GM19351 (cell line): ENCODE results near the gene DTX3.
"Not testable (repeated sequence)": the region's sequence is repeated elsewhere in the genome, so short reads cannot be mapped to it uniquely, and the experiment has no call there.

Source experiments
- ATAC-seq: cut with Tn5 transposase; IDR thresholded peaks from one replicate; pipeline ENCODE4 v1.9.1; 2021; ENCODE audit warnings: mild to moderate bottlenecking, moderate library complexity; ENCODE audit not compliant: unreplicated experiment

Gene DTX3

DNA sequence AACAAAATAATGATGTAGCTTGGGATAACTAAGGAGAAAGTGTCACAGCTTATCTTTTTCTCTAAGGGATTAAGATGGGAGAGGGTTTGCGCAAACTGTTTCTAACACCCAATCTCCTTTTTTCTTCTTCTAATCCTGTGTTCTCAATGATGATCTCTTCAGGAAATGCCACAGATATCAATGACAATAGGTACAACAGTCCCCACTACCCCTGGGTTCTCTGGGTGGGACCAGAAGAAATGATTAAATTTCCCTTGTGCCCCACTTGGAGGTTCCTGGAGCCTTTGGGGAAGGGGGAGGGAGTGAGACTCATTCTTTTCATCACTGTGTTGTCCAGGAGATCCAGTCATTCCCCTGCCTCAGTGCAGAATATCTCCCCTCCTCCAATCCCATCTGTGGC, 22.2 kb upstream of the DTX3 start:
- no peak for ATAC-seq

DNA sequence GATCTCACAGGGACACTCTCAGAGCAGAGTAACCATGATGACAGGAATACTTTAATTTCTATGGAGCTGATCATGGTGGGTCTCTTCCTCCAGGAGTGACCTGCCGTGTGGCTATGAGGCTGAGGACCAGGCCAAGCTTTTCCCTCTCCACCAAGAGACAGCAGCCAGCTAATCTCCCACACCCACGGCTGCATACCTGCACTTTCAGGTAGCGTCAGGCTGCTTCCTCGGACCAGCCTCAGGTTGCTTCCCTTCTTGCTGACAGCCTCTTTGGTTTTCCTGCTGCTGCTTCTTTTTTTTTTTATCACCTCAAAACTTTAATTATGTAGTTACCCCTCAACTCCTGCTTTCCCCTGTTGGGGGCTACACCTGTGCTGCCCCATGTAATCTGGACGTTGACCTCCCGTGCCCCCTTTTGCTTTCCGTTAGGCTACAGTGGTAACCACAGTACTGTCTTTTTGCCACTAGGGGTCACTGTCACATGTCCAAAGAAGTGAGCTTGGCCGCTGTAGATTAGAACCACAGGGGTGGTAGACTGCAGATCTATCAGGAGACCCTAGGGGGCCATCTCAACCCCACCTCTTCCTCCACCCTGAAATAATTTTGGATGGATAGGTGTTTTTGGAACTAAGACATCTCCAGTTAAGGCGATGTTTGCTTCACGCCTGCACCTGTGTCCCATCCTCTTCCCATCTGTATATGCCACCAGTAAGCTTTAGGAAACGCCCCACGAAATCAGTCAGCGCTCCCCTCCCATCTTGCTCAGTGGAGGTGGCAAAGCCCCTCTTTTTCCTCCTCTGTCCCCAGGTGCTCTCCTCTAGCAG, 21.4 kb upstream of the DTX3 start:
- ATAC-seq: peak; percentile 99

DNA sequence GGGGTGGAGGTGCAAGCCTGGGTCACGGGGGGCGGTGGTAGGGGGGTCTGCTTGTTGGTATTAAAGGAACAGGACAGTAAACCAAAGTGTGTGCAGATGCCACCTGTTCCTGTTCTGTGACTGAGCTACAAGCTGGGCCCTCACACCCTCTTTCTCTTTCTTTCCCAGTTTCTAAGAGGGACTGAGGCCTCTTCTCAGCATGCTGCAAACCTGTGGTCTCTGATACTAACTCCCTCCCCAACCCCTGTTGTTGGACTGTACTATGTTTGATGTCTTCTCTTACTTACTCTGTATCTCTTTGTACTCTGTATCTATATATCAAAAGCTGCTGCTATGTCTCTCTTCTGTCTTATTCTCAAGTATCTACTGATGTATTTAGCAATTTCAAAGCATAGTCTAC, 20.6 kb upstream of the DTX3 start:
- no peak for ATAC-seq

DNA sequence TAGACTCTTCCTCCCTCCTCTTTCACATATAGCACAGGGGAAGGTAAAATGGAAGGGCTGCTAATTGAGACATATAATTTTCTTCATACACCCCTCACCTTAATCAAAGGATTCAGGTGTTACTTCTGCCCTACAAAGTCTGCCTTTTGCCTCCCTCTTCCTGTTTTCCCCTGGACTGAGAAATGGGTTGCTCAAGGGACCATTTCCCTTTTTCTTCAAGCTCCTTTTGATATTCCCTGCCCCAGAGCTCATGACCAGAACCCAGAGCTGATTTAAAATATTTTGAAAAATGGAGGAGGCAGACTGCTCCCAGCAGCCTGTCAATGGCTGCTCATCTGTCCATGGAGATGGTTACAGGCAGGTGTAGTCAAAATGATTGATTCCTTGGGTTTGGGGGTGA, 19.9 kb upstream of the DTX3 start:
- ATAC-seq: no peak

DNA sequence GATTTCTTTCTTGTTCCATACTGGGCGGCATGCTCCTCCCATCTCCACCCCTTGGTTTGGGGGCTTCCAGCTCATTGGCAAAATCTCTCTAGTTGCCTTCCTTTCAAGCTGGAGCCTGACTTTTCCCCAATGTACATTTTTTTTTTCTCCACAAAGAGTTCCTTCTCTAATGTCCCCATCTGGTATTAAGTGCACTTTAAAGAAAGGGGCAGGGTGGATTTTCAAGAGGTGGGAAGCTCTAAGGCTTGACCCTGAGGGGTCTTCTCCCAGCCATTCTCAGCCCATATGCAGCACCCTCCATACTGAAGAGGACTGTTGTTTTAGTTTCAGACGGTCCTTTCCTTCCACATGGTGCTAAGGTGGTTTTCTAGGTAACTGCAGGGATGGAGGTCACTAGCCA, 19.5 kb upstream of the DTX3 start:
- ATAC-seq: no peak

DNA sequence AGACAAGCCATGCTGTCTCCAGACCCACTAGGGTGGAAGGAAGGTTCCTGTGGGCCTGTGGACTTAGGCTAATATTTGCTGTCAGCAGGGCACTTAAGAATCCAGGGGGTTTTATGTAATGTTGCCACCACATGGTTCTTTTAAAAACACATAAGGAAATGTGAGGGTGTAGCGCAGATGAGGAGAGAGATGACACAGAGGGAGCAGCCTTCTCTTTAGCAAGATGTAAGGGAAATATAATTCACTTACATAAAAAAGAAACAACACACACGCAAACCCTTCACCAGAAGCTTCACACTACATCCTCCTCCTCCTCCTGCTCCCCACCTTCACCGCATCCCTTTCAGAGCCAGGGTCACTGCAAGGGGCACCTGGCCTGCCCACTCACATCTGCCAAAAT, 18.5 kb upstream of the DTX3 start:
- ATAC-seq: no peak

DNA sequence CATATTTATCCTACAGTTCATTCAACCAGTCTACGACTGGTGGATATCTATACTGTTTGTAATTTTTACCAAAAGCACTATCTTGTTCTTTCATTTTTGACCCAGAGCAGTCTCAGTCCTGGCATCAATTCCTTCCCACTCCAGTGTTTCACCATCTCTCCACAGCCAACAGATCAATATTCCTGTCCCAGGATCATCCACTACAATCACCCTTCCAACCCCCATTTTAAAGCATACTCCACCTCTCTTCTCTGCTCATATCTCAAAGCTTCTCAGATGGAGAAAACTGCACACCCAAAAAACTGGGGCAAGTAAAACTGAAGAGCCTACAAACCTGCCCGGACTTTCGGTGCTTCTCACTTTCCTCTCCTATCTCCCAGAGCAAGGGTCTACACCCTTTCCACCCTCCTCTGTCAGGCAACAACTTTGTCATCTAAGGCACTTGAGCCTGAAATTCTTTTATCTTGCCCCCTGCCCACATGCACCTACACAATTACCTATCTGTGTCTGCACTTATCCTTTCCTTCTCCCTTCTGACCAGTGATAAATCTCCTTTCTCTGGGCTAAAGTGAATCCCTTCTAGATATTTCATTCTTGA, 17.7 kb upstream of the DTX3 start:
- no peak for ATAC-seq

DNA sequence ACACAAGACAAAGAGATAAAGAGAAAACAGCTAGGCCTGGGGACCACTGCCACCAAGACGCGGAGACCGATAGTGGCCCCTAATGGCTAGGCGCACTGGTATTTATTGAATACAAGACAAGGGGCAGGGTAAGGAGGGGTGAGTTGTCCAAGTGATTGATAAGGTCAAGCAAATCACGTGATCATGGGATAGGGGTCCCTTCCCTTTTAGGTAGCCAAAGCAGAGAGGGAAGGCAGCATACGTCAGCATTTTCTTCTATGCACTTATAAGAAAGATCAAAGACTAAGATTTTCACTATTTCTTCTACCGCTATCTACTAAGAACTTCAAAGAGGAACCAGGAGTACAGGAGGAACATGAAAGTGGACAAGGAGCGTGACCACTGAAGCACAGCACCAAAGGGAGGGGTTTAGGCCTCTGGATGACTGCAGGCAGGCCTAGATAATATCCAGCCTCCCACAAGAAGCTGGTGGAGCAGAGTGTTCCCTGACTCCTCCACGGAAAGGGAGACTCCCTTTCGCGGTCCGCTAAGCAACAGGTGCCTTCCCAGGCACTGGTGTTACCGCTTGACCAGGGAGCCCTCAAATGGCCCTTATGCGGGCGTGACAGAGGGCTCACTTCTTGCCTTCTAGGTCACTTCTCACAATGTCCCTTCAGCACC, 15.5 kb upstream of the DTX3 start:
- ATAC-seq: not testable (repeated sequence)

DNA sequence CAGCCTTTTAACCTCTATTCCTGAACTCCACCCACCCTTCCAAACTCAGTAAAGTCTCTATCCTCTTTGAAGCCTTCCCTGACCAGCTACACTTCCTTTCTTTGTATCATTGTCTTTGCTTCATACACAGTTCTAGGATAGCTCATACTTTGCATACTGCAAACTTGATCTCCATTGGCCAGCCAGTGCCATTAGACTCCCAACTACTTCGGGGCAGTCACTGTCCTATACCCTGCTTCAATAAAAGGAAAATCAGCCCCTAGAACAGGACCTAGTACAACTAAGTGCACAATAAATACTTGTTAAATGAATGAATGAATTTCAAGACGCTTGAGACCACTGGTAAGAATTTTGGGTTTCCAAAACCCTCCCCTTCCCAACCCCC, 14.2 kb upstream of the DTX3 start:
- ATAC-seq: peak; percentile 5

DNA sequence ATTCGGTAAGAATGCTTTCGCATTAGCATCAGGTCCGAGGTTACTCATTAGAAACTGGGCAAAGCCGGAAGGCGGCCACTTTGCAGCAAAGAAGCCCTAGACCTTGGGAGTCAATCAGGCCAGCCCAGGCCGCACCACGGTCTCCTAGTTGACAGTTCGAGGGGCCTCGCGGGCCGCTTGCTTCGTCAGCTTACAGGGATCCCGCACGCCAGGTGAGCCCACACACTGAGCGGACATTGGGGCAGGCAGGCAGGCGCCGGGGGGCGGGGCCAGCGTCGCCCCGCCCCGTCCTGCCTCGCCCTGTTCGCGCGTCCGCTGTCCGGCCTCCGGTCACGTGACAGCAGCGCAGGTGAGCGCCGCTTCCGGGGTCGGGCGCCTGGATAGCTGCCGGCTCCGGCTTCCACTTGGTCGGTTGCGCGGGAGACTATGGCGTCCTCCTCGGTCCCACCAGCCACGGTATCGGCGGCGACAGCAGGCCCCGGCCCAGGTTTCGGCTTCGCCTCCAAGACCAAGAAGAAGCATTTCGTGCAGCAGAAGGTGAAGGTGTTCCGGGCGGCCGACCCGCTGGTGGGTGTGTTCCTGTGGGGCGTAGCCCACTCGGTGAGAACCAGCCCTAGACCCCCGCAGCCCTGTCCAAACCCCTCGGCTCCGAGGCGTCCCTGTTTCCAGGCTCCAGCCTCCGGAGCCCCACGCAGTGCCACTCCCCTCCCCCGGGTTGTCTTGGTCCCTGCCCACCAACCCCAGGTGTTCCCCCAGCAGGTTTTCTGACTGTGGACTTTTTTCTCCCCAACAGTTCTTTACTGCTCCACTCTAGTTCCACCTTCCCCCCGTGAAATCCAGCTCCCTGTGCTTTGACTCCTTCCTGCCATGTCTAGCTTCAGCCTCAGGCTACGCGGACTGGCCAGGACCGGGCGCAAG, 13.5 kb upstream of the DTX3 start, which contains the start of gene PIP4K2C:
Gene PIP4K2C (plus strand): TSS at position 329 of the 918 bp plus-strand sequence. CDS start 98 bp downstream, at position 427.
- ATAC-seq: peak; percentile 95

DNA sequence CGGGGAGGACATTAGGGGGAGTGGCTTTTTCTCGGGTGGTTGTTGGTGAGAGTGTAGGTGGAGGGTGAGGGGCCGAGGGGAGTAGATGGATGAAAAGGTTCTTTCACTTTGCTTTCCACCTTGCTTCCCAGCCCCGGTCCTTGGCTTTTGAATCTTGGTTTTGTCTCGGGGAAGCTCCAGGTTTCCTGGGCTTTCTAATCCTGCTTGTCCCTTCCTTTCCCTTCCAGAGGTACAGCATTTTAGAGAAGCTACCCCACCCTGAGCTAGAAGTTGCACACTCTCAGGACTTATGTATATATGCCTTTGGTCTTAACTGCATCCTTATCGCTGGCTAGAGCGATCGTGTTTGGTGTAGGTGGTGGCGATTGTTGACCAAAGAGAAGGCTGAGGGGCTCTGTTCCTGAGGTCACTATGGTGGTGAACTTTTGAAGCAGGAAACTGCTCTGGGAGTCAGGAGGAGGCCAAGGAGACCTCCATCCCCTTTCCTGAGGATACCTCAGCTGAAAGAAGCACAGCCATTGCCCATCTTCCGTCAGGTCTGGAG, 12.8 kb upstream of the DTX3 start:
- no peak for ATAC-seq

DNA sequence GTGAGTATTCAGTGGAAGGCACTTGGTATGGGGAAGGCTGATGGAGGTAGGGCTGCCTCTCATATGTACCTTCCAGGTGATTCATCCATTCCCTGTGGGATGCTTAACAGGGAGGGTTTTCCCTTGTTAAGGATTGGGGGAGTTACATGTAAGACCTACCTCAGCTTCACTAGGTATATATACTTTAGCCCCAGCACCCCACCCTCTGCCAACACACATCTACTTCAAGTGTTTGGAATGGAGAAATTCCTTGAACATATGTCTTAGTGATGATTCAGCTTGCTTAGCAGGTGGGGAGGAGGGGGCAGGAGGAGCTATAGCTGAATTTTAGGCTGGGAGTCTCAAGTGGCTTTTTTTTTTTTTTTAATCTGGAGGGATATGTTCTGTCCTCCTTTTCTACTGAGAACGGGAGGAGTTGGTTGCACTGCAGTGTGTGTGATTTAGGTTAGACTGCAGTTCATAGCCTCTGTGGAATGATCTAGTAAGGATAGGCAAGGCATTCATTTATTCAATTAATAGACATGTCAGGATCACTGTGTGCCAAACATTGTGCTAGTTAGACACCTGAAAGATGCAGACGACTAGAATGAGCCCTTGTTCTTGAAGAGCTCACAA, 12.0 kb upstream of the DTX3 start:
- ATAC-seq: no peak

DNA sequence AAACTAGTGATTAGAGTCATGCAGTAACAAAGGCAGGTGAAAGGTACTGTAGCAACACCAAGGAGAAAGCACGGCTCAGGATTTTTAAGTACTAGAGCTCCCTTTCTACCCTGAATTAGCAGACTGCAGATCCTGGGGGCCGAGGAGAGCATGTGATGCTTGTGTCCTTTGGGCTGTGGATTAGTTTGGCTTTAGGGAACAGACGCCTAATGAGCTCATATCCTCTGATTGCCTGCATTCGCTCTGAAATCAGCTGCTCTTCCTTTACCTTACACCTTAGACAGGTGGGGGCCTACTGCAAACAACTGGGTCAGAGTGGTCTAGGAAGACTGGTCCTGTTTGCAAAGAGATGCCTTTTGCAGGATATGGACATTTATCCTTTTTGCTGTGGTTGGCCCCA, 11.4 kb upstream of the DTX3 start:
- ATAC-seq: no peak

DNA sequence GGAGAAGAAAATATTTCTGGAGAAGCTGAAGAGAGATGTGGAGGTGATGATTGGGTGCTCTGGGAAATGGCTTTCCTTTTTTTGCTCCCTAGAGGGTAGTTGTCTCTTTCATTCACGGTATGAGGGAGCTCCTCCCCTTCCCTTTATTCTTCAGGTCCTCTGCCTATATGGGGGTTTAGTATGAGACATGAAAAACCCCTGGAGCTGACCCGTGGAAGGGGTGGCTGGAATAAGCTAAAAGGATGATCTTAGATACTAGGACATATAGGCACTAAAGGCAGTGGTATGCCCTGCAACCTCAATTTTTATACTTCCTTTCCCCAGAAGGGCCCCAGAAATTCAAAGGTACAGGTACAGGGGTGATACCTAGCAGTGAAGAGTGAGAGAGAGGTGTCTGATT, 4.2 kb upstream of the DTX3 start:
- no peak for ATAC-seq

DNA sequence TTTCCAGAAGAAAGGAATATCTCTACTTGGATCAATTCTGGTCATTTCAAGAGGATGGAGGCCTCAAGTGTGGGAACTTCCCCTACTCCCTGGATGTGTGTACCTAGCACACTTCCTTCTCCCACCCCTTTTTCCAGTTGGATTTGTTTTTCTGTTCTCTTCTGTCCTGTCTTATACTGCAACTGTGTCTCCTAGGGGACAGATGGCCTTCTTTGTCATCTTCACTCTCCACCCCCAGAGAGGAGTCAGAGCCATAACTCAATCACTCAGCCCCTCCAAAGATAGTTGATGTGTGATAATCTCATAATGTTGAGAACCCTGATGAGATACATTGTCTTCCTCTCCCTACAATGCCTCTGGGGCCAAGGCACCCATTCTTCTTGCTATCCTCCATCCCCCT, 2.1 kb upstream of the DTX3 start:
- no peak for ATAC-seq

DNA sequence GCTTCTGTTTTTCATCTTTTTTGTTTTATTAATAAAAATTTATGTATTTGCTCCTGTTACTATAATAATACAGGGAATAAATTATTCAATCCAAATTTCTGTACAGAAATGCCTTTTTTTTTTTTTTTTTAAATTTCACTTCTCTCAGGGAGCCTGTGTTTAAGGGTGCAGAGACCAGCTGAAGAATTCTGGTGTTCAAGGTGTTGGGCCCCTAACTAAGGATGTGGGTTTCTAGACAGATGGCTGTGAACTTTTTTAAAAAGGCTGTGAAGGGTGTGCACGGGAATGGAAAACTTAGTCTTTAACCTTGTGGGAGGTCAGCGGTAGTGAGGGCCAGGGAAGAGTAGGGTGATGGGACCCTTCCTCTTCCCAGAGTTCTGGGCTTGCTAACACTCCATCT, 1.3 kb upstream of the DTX3 start:
- no peak for ATAC-seq

DNA sequence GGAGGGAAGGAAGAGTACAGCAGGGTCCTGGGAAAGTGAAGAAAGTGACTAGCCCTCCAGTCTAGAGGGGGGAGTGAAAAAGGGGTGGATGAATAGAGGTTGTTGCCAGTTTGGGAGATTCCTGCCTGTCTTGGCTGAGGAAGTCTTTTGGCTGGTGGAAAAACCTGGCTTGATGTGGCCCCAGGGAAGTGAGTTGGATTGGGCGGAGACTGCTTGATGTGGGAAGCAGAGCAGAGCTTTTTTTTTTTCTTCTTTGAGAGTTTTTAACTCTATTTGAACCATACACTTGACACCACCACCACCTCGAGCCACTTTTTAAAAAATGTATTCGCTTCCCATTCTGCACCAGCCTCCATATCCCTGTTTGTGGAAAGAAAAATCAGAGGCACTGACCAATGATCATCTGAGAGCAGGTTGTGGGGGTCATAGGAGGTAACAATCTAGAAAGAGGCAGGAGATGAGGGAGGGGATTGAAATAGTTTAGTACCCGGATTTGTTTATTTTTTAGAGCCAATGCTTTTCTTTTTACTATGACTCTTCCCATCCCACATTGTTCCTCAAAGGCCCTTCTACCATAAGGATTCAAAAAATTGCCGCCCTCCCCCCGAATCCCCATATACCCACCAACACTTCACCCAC, 690 bp upstream of the DTX3 start:
- ATAC-seq: no peak

DNA sequence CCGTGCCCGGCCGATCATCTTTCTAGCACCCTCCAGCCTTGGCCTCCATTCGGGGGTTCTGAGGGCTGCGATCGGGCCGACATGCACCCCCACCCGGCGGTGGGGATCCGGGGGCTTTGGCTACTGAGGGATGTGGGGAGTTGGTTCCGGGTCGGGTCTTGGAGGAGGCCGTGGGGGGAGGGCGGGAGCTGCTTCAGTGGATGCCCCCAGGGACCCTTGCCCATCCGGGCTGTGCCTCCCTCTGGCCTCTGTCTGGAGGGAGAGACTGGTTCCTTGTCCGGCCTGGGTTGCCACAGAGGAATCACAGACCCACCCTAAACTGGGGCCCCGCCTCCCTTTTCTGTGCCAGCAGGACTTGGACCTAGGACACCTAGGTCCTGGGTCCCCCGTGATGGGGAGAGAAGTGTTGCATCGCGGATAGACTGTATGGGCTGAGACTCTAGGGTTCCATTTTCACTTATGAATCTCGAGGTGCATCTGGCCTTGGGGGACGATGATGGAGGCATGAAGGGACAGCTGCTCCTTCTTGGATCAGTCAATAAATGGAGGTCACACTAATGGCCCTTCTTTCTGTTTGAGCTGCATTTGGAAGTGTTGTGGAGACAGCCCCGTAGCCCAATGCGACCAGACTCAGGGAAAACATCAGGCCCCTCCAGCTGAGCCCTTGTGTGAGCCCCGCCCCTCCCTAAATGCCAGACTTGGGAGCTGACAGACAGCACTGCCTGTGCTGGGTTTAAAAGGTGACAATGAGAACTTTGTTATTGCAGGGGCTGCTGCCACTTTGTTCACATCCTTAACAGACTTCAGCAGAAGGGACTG, 577 bp downstream of the DTX3 start:
- ATAC-seq: peak; percentile 34

DNA sequence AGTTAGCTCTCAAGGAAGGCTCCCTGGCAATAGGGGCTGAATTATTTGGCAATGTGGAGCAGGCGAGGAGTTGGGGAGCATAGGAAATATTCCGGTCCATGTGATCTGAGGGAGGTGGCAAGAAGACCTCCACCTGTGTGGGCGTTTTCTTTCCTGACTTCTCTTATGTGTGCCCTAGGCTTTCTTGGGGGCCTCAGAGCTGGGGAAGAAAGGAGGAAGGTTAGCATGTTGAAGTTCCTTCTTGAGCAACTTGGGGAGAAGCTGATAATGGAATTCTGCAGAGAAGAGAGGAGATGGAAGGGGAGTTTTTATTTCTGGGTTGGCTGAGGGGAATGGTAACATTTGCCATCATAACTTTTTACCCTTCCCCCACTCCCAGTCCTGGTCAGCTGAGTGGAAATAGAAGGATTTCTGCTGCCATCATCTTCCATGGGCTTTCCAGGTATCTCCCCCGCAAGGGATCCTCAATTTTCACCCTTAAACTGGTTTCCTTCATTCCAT, 1.2 kb downstream of the DTX3 start:
- ATAC-seq: no peak
